Subcutaneous adipose tissue (tissue), 4 donors: ENCODE measurements around the gene OR51V1. TPM values are rescaled to one million over a fixed set of nuclear protein-coding genes. Genes with fewer than 3 reads are reported as not detected.

Experiments used
- CTCF ChIP-seq: fragments of 450-650 bp; IDR thresholded peaks from one replicate; pipeline ENCODE4 v1.5.1; 2016; ENCODE audit warnings: low read depth, mild to moderate bottlenecking, control low read depth, antibody characterized with exemption, moderate library complexity
- total RNA-seq, 4 donors: library from RNA; depleted of rRNA; stranded (reverse); fragments of >200 nt; gene quantifications; one replicate each; pipeline ENCODE4 v1.1.0, GENCODE V29; 2016

Gene OR51V1
- total RNA-seq, 4 donors from 2014 or later = not detected

- no peak for TF ChIP-seq CTCF
Measured at GRCh38 chr11:5171856-5172255, 28.6 kb downstream of the OR51V1 start.

GRCh38 chr11:5159806-5160205 is 40.7 kb downstream of the OR51V1 start:
- no peak for TF ChIP-seq CTCF

GRCh38 chr11:5154657-5155056 is 45.8 kb downstream of the OR51V1 start, which contains the start of gene OR52A1:
Gene OR52A1, minus strand, starts transcription at chr11:5154757. Its CDS starts 2,388 bp downstream, at chr11:5152369.
- TF ChIP-seq CTCF = no peak

- TF ChIP-seq CTCF = no peak
Measured at GRCh38 chr11:5153574-5154431, 46.7 kb downstream of the OR51V1 start.

GRCh38 chr11:5151713-5152153 is 48.7 kb downstream of the OR51V1 start:
- no peak for TF ChIP-seq CTCF

Other genes starting within 250 kb of the OR51V1 start
- not detected for gene OR51A2, start 245.0 kb downstream of the OR51V1 start, total RNA-seq
- gene OR51L1, start 205.8 kb downstream of the OR51V1 start, total RNA-seq = not detected
- not detected for gene OR52J3, start 154.2 kb downstream of the OR51V1 start, total RNA-seq
- not detected for gene OR52E2, start 141.1 kb downstream of the OR51V1 start, total RNA-seq
- not detected for gene OR52E1, start 131.1 kb downstream of the OR51V1 start, total RNA-seq
- not detected for gene OR52A5, start 62.3 kb downstream of the OR51V1 start, total RNA-seq
- gene OR52A1, start 45.9 kb downstream of the OR51V1 start, total RNA-seq = not detected
- 100 to 1,000 TPM in 2 of 4 donors, 10 to 100 TPM in 2; 22.2 to 687 (median 94.5) TPM for gene HBB, start 26.4 kb upstream of the OR51V1 start, total RNA-seq
- 1 to 10 TPM in 1 of 4 donors, not detected in 3; 4.4 TPM for gene HBD, start 33.8 kb upstream of the OR51V1 start, total RNA-seq
- not detected for gene HBG1, start 49.2 kb upstream of the OR51V1 start, total RNA-seq
- gene HBG2, start 54.1 kb upstream of the OR51V1 start, total RNA-seq = not detected
- gene HBE1, start 69.3 kb upstream of the OR51V1 start, total RNA-seq = not detected
- gene OR51B4, start 101.3 kb upstream of the OR51V1 start, total RNA-seq = not detected
- gene OR51B2, start 123.6 kb upstream of the OR51V1 start, total RNA-seq = not detected
- gene OR51B5, start 142.8 kb upstream of the OR51V1 start, total RNA-seq = under 1 TPM in 2 of 4 donors, not detected in 2; 0.66 to 0.85 TPM
- not detected for gene OR51B6, start 150.8 kb upstream of the OR51V1 start, total RNA-seq
- not detected for gene OR51M1, start 183.1 kb upstream of the OR51V1 start, total RNA-seq
- not detected for gene OR51Q1, start 221.4 kb upstream of the OR51V1 start, total RNA-seq
- gene OR51I1, start 240.8 kb upstream of the OR51V1 start, total RNA-seq = 1 to 10 TPM in 1 of 4 donors, not detected in 3; 2.9 TPM
- not detected for gene OR51I2, start 248.6 kb upstream of the OR51V1 start, total RNA-seq